Kidney epithelial cell (primary cell): ENCODE results near the gene SULT1C2. TPM values are rescaled to one million over a fixed set of nuclear protein-coding genes. Genes with fewer than 3 reads are reported as not detected.

Experiments used
- DNase-seq: peaks from one replicate; pipeline ENCODE4 v3.0.0-alpha.2; 2010; ENCODE audit warnings: low read depth
- H3K27me3 ChIP-seq: 2 replicates; pipeline ENCODE4 v1.6.0; 2011; ENCODE audit warnings: low read length; ENCODE audit not compliant: control insufficient read depth, insufficient read depth
- H3K36me3 ChIP-seq: 2 replicates; pipeline ENCODE4 v1.5.1; 2011; ENCODE audit warnings: low read length; ENCODE audit not compliant: control insufficient read depth, insufficient read depth
- H3K4me3 ChIP-seq: 2 replicates; pipeline ENCODE4 v1.5.1; 2011; ENCODE audit warnings: low read depth, mild to moderate bottlenecking, control low read depth, low read length
- CTCF ChIP-seq: IDR thresholded peaks from 2 replicates; pipeline ENCODE4 v1.5.1; 2011; ENCODE audit warnings: mild to moderate bottlenecking, moderate library complexity, low read length, control low read depth, inconsistent platforms; ENCODE audit not compliant: insufficient read depth, poor library complexity, severe bottlenecking
- total RNA-seq: library from RNA; depleted of rRNA; stranded (reverse); fragments of >200 nt; gene quantifications from 2 replicates; pipeline ENCODE4 v1.2.3, GENCODE V29; 2015

The SULT1C2 gene
- 8.4 and 10.4 TPM in 2 replicates for total RNA-seq

GRCh38 chr2:108288534-108289106, at the start of gene SULT1C2:
Gene SULT1C2 (plus strand): TSS chr2:108288895. CDS start chr2:108293668, 4,773 bp downstream.
- peak within 1 kb of the TSS; percentile 3 for H3K4me3 ChIP-seq
- DNase-seq, result peak; percentile 63
- TF ChIP-seq CTCF, result no peak
- H3K36me3 ChIP-seq, result no peaks in the 10 kb centered on the region
- H3K27me3 ChIP-seq, result no peaks in the 10 kb centered on the region

GRCh38 chr2:108239786-108240185, 48.9 kb upstream of the SULT1C2 start, which contains the start of gene SULT1C3:
Gene SULT1C3 (plus strand): TSS chr2:108239968. CDS start chr2:108247195, 7,227 bp downstream.
- TF ChIP-seq CTCF, result no peak
- no peak for DNase-seq
- Histone ChIP-seq H3K36me3 (no peaks in the 10 kb centered on the region), H3K4me3 (no peak within 1 kb of the TSS), H3K27me3 (no peaks in the 10 kb centered on the region)

GRCh38 chr2:108240966-108241365, 47.7 kb upstream of the SULT1C2 start:
- no peaks in the 10 kb centered on the region for H3K27me3 ChIP-seq
- TF ChIP-seq CTCF, result no peak
- H3K36me3 ChIP-seq, result no peaks in the 10 kb centered on the region
- H3K4me3 ChIP-seq, result no peak overlapping the region
- DNase-seq, result no peak

GRCh38 chr2:108243566-108243965, 45.1 kb upstream of the SULT1C2 start:
- H3K36me3 ChIP-seq, result no peaks in the 10 kb centered on the region
- no peaks in the 10 kb centered on the region for H3K27me3 ChIP-seq
- DNase-seq, result no peak
- H3K4me3 ChIP-seq, result no peak overlapping the region
- no peak for TF ChIP-seq CTCF

GRCh38 chr2:108244667-108245414, 43.9 kb upstream of the SULT1C2 start:
- no peak overlapping the region for H3K4me3 ChIP-seq
- no peak for DNase-seq
- no peaks in the 10 kb centered on the region for H3K36me3 ChIP-seq
- TF ChIP-seq CTCF, result no peak
- no peaks in the 10 kb centered on the region for H3K27me3 ChIP-seq

- Histone ChIP-seq H3K36me3 (no peaks in the 10 kb centered on the region), H3K27me3 (no peaks in the 10 kb centered on the region), H3K4me3 (no peak overlapping the region)
- no peak for DNase-seq
- TF ChIP-seq CTCF, result no peak
Measured at GRCh38 chr2:108253106-108253505, 35.6 kb upstream of the SULT1C2 start.
